ENCODE measurements around the gene SCML1.

GRCh38 chrX:17747692-17748091, 10.4 kb downstream of the SCML1 start:
- no peak for TF ChIP-seq FOS (IDR thresholded peaks at IDR 0.05; ENCODE audit: low read depth, low read length)
- TF ChIP-seq MXI1 (IDR thresholded peaks at IDR 0.05; ENCODE audit: borderline replicate concordance, low read depth, low read length), result no peak
- TF ChIP-seq CTCF (conservative IDR thresholded peaks at IDR 0.05; ENCODE audit: low read depth, low read length), result no peak
- no peak for TF ChIP-seq USF2 (IDR thresholded peaks at IDR 0.05; ENCODE audit: low read depth, low read length)
- TF ChIP-seq MAFK (IDR thresholded peaks at IDR 0.05; ENCODE audit: low read depth, low read length), result no peak
- no peak for TF ChIP-seq BHLHE40 (IDR thresholded peaks at IDR 0.05; ENCODE audit: low read depth, low read length)
- TF ChIP-seq POLR2A (IDR thresholded peaks at IDR 0.05; ENCODE audit: low read depth, low read length), result no peak
- no peak for TF ChIP-seq SMC3 (IDR thresholded peaks at IDR 0.05; ENCODE audit: low read depth, low read length)
- no peak for TF ChIP-seq MAZ (IDR thresholded peaks at IDR 0.05; ENCODE audit: borderline replicate concordance, low read depth, low read length)
- TF ChIP-seq RCOR1 (IDR thresholded peaks at IDR 0.05; ENCODE audit: insufficient replicate concordance, low read length), result no peak
- no peak for TF ChIP-seq RAD21 (IDR thresholded peaks at IDR 0.05; ENCODE audit: low read length)
- TF ChIP-seq CHD1 (IDR thresholded peaks at IDR 0.05; ENCODE audit: low read depth, low read length), result no peak
- no peak for TF ChIP-seq RFX5 (IDR thresholded peaks at IDR 0.05; ENCODE audit: low read depth, low read length)

Measured in IMR-90 (cell line).